Neural cell (in vitro differentiated cells): ENCODE data around the gene NCDN.

Experiments
- CTCF ChIP-seq: fragments of 450-650 bp; IDR thresholded peaks from 2 replicates; pipeline ENCODE4 v1.5.1; 2014; ENCODE audit warnings: antibody characterized with exemption, mild to moderate bottlenecking, moderate library complexity; ENCODE audit not compliant: poor library complexity, severe bottlenecking
- EP300 ChIP-seq: fragments of 450-650 bp; conservative IDR thresholded peaks from 2 replicates; pipeline ENCODE4 v1.6.1; 2014; ENCODE audit warnings: antibody characterized with exemption, mild to moderate bottlenecking, moderate library complexity; ENCODE audit not compliant: poor library complexity, severe bottlenecking
- EZH2 ChIP-seq: fragments of 200-600, 300-800 bp; shearing (Covaris generic), sonication (generic); IDR thresholded peaks from 2 replicates; pipeline ENCODE4 v1.6.1; 2014; ENCODE audit warnings: antibody characterized with exemption, low read length, borderline replicate concordance, mild to moderate bottlenecking; ENCODE audit not compliant: insufficient read depth, poor library complexity, severe bottlenecking
- POLR2AphosphoS5 ChIP-seq: IDR thresholded peaks from 2 replicates; pipeline ENCODE4 v1.6.1; 2012
- RAD21 ChIP-seq: fragments of 450-650 bp; conservative IDR thresholded peaks from 2 replicates; pipeline ENCODE4 v1.6.1; 2014; ENCODE audit warnings: antibody characterized with exemption, mild to moderate bottlenecking, moderate library complexity
- REST ChIP-seq: IDR thresholded peaks from 2 replicates; pipeline ENCODE4 v1.6.1; 2012; ENCODE audit warnings: borderline replicate concordance
- SMC3 ChIP-seq: fragments of 450-650 bp; conservative IDR thresholded peaks from 2 replicates; pipeline ENCODE4 v1.6.1; 2014; ENCODE audit warnings: antibody characterized with exemption, mild to moderate bottlenecking, moderate library complexity; ENCODE audit not compliant: poor library complexity
- TAF1 ChIP-seq: IDR thresholded peaks from 2 replicates; pipeline ENCODE4 v1.6.1; 2012; ENCODE audit warnings: low read depth

GRCh38 chr1:35537806-35538205 is 19.8 kb upstream of the NCDN start:
- TF ChIP-seq CTCF (no peak), POLR2AphosphoS5 (no peak), REST (no peak), SMC3 (no peak), EZH2 (no peak), EP300 (no peak), RAD21 (no peak), TAF1 (no peak)
